ENCODE measurements around the gene UBXN10.

DNA sequence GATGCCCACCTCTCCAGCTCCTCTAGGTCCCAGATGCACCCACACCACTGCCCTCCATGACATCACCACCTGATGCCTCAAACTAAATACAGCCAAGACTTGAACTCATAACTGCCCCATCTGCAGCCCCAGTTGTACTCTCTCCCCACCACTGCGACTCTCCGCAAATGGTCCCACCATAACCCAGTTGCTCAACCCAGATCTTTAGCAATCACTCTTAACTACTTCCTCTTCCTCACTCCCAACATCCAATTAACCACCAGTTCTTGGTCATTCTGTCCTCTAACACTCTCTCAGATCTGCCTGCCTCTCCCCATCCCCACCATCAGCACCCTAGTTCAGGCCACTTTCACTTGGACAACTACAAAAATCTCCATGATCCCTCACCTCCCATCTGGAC is 37.2 kb downstream of the UBXN10 start:
- TF ChIP-seq, protein P1, sequence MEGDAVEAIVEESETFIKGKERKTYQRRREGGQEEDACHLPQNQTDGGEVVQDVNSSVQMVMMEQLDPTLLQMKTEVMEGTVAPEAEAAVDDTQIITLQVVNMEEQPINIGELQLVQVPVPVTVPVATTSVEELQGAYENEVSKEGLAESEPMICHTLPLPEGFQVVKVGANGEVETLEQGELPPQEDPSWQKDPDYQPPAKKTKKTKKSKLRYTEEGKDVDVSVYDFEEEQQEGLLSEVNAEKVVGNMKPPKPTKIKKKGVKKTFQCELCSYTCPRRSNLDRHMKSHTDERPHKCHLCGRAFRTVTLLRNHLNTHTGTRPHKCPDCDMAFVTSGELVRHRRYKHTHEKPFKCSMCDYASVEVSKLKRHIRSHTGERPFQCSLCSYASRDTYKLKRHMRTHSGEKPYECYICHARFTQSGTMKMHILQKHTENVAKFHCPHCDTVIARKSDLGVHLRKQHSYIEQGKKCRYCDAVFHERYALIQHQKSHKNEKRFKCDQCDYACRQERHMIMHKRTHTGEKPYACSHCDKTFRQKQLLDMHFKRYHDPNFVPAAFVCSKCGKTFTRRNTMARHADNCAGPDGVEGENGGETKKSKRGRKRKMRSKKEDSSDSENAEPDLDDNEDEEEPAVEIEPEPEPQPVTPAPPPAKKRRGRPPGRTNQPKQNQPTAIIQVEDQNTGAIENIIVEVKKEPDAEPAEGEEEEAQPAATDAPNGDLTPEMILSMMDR (IDR thresholded peaks at IDR 0.05 in 4 of 5, conservative IDR thresholded peaks at IDR 0.05 in 1 of 5) = no peak
- no peak for TF ChIP-seq POLR2A (IDR thresholded peaks at IDR 0.05)
